Non-pigmented ciliary epithelial cell (primary cell): Measurements from ENCODE around the gene ELANE.
A peak's percentile ranks its signal among the peaks of the same experiment; 100 is the strongest.
"Not testable (repeated sequence)": the region's sequence is repeated elsewhere in the genome, so short reads cannot be mapped to it uniquely, and the experiment has no call there.

ENCODE experiments used
- DNase-seq: peaks from one replicate; pipeline ENCODE4 v3.0.0-alpha.2; 2010; ENCODE audit warnings: low read depth

ELANE gene

GRCh38 chr19:879711-880438 lies 27.8 kb downstream of the ELANE start:
- DNase-seq, result no peak

GRCh38 chr19:881385-882071 lies 29.4 kb downstream of the ELANE start:
- DNase-seq, result no peak

- DNase-seq, result no peak
Observed at GRCh38 chr19:882871-883497, 30.9 kb downstream of the ELANE start.

DNA sequence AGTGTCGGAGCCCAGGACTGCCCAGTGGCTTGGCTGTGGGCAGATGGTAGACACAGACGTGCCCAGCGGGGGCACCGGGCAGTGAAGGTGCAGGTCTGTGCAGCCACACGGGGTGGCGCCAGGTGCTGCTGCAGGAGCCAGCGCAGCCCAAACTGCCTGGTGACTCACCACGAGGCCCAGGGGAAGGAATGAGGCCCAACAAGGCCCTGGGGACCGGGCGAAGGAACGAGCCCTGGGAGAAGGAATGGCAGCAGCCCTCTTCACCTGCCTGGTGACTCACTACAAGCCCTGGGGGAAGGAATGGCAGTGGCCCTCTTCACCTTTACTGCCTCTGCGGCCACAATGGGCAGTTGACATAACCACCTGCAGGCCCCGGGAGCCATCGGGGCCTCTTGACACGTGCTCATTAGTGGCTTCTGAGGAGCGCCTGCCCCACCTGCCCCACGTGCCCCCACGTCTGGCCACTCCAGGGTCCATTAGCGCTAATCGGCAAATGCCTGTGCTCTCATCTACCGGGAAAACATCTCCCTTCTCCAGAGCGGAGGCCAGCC lies 31.6 kb downstream of the ELANE start:
- no peak for DNase-seq

- DNase-seq, result no peak
Observed at GRCh38 chr19:884420-885211, 32.5 kb downstream of the ELANE start.

- no peak for DNase-seq
Observed at GRCh38 chr19:885536-886224, 33.6 kb downstream of the ELANE start.

DNA sequence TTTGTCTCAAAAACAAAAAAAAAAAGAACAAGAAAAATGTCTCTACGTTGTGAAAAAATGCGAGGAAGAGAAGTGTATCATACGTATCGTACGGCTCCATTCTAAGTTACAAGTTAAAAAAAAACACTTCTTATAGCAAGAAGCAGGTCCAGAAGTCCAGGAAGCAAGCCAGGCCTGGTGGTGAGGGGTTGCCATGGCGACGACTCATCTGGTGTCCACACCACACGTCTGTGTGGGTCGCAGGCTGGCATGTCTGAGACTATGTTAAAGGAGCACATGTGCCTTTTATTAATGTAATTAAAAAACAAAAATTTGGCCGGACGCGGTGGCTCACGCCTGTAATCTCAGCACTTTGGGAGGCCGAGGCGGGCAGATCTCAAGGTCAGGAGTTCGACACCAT lies 35.0 kb downstream of the ELANE start:
- DNase-seq, result no peak

- no peak for DNase-seq
Observed at GRCh38 chr19:887599-887998, 35.5 kb downstream of the ELANE start.

DNA sequence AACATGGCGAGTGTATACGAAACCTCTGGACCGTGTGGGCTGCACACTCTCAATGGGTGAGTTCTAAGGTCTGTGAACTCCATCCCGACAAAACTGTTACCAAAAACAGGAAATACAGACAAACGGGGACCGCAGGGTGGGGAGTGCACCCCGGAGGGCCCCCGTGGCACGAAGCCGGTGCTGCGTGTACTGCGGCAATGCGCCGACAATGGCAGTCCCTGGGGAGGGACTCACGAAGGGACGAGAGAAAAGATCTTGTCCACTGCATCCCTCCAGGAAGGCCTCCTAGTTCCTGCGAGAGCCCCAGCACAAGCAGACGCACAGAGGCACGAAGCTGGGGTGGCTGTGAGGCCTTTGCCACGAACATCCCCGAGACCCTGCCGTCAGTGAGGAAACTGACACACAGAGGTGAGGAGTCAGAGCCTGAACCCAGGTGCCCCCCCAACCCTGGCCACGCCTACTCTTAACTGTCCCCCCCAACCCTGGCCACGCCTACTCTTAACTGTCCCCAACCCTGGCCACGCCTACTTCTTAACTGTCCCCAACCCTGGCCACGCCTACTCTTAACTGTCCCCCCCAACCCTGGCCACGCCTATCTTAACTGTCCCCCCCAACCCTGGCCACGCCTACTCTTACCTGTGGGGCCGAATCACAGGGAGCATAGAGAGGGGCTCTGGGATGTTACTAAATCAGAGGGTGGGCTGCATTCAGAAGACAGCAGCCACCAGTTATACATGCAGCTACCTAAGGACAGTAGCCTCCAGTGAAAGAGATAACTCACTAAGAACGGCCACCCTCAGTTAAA lies 36.7 kb downstream of the ELANE start:
- DNase-seq, result no peak

GRCh38 chr19:889662-890295 lies 37.7 kb downstream of the ELANE start:
- DNase-seq, result no peak

DNA sequence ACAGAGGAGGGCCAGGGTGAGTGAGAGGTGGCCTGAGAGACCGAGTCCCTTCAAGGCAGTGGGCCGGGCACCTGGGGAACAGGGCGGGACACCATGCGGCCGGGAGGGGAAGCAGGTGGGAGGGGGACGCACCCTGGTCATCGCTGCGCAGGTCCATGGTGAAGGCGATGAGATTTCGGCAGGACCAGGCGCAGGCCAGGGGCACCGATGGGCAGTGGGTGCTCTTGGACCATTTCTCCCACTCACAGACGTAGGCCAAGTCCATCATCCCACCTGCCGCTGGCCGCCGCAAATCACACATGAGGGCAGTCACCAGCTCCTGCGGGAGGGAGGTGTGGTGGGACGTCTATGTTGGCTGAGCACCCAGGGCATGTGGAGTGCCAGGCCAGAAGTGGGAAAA lies 38.7 kb downstream of the ELANE start:
- DNase-seq, result no peak

DNA sequence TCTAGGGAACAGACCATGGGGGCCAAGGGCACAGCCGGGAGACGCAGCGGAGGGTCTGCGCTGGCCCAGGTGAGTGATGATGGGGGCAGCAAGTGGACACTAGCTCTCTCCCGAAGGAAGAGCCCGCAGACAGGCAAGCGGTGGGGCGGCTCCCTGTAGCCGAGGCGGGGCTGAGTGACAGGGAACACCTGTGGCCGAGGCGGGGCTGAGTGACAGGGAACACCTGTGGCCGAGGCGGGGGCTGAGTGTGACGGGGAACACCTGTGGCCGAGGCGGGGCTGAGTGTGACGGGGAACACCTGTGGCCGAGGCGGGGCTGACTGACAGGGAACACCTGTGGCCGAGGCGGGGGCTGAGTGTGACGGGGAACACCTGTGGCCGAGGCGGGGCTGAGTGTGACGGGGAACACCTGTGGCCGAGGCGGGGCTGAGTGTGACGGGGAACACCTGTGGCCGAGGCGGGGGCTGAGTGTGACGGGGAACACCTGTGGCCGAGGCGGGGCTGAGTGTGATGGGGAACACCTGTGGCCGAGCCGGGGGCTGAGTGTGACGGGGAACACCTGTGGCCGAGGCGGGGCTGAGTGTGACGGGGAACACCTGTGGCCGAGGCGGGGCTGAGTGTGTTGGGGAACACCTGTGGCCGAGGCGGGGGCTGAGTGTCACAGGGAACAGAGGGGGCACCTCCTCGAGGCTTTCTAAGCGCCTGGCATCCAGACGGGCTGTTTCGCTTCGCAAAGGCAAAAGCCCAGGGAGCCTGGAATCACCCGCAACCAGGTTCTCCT lies 39.5 kb downstream of the ELANE start:
- DNase-seq, result not testable (repeated sequence)

DNA sequence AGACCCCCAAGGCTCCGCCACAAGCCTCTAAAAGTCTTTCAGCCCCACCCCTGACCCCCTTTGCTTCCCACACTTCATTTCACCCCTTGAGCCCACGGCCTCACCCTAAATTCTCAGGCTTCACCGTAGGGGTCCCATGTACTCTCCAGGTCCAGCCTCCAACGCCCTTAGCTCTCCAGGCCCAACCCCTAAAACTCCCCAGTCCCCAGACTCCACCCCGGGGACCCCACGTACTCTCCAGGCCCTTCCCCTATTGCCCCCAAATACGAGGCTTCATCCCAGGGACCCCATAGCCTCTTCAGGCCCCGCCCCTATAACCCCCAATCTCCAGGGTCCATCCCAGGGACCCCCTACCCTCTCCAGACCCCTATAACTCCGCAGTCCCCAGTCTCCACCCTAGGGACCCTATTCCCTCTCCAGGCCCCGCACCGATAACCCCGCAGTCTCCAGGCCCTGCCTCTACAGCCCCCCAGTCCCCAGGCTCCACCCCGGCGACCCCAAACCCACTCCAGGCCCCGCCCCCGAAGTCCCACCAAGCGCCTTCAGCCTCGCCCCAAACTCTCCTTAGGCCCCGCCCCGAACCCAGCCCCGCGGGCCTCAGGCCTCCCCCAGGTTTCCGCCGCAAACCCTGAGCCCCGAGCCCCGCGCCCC lies 40.3 kb downstream of the ELANE start:
- DNase-seq, result no peak

- peak; percentile 44 for DNase-seq
Observed at GRCh38 chr19:892894-893689, 41.0 kb downstream of the ELANE start, which contains the start of the genes MED16 and RNU6-9. TSS of gene MED16 (minus strand) at chr19:893187. CDS start at chr19:891131, 2,056 bp downstream. TSS of gene RNU6-9 (plus strand) at chr19:893484.

GRCh38 chr19:896434-896833 lies 44.3 kb downstream of the ELANE start:
- DNase-seq, result no peak

- no peak for DNase-seq
Observed at GRCh38 chr19:896999-897398, 44.9 kb downstream of the ELANE start.

DNA sequence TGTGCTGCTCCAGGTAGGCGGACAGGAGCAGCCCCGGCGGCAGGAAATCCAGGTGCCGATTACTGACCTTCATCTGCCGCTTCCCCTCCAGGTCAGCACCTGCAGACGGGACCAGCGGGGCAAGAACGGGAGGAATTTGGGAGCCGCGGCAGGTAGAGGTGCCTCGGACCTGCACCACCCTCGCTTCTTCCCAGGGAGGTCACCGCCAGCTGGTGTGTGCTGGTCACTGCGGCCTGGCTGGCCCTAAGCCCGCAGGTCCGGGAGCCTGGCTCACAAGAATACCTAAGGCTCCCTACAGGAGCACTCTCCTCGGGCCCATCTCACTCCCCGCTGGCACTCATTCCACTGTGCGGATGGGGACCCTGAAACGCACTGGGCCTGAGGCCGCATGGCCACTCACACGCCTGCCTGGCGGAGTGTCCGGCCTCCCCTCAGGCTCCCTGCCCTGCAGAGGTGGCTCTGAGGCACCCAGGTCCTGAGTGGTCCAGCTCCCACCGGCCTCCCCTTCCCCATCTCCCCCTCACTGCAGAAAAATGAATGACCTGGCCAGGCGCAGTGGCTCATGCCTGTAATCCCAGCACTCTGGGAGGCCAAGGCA lies 45.4 kb downstream of the ELANE start:
- DNase-seq, result no peak
